ENCODE results near the gene DYNC1I1. TPM values are rescaled to one million over a fixed set of nuclear protein-coding genes. Genes with fewer than 3 reads are reported as not detected.

Gene DYNC1I1
- polyA plus RNA-seq, 1 donor from 2014 or later: not detected

- peaks cover 6% of the 10 kb centered on the region for H3K27me3 Mint-ChIP-seq
- no peak overlapping the region for H3K4me3 Mint-ChIP-seq
- H3K36me3 Mint-ChIP-seq: no peaks in the 10 kb centered on the region
- no peaks in the 10 kb centered on the region for H3K9me3 Mint-ChIP-seq
- H3K27ac Mint-ChIP-seq: no peak overlapping the region
- no peaks in the 10 kb centered on the region for H3K4me1 Mint-ChIP-seq
These were observed 201.8 kb downstream of the DYNC1I1 start for GRCh38 chr7:95974108-95974507.

- Mint-ChIP-seq H3K9me3 (no peaks in the 10 kb centered on the region), H3K4me1 (no peaks in the 10 kb centered on the region), H3K27me3 (peaks cover 6% of the 10 kb centered on the region), H3K4me3 (no peak overlapping the region), H3K36me3 (no peaks in the 10 kb centered on the region), H3K27ac (no peak overlapping the region)
These were observed 204.2 kb downstream of the DYNC1I1 start for GRCh38 chr7:95976369-95977060.

GRCh38 chr7:95977994-95978393 lies 205.6 kb downstream of the DYNC1I1 start:
- Mint-ChIP-seq H3K36me3 (no peaks in the 10 kb centered on the region), H3K4me3 (no peak overlapping the region), H3K9me3 (no peaks in the 10 kb centered on the region), H3K27me3 (peaks cover 4% of the 10 kb centered on the region), H3K4me1 (no peaks in the 10 kb centered on the region), H3K27ac (no peak overlapping the region)

GRCh38 chr7:95980167-95980566 lies 207.8 kb downstream of the DYNC1I1 start:
- Mint-ChIP-seq H3K27me3 (peaks cover 2% of the 10 kb centered on the region), H3K27ac (no peak overlapping the region), H3K4me3 (no peak overlapping the region), H3K36me3 (no peaks in the 10 kb centered on the region), H3K4me1 (no peaks in the 10 kb centered on the region), H3K9me3 (no peaks in the 10 kb centered on the region)

GRCh38 chr7:95980706-95981105 lies 208.4 kb downstream of the DYNC1I1 start:
- no peaks in the 10 kb centered on the region for H3K36me3 Mint-ChIP-seq
- peaks cover 2% of the 10 kb centered on the region for H3K27me3 Mint-ChIP-seq
- H3K4me1 Mint-ChIP-seq: no peaks in the 10 kb centered on the region
- no peaks in the 10 kb centered on the region for H3K9me3 Mint-ChIP-seq
- no peak overlapping the region for H3K4me3 Mint-ChIP-seq
- H3K27ac Mint-ChIP-seq: no peak overlapping the region

- Mint-ChIP-seq H3K4me1 (no peaks in the 10 kb centered on the region), H3K4me3 (no peak overlapping the region), H3K27ac (peak overlapping the region in 1 of 3 donors; percentile 32), H3K36me3 (no peaks in the 10 kb centered on the region), H3K9me3 (no peaks in the 10 kb centered on the region), H3K27me3 (peaks cover 2% of the 10 kb centered on the region)
These were observed 213.9 kb downstream of the DYNC1I1 start for GRCh38 chr7:95986178-95986764.

GRCh38 chr7:95989301-95989700 lies 216.9 kb downstream of the DYNC1I1 start:
- H3K36me3 Mint-ChIP-seq: no peaks in the 10 kb centered on the region
- H3K4me3 Mint-ChIP-seq: no peak overlapping the region
- no peak overlapping the region for H3K27ac Mint-ChIP-seq
- H3K27me3 Mint-ChIP-seq: peaks cover 6% of the 10 kb centered on the region
- H3K9me3 Mint-ChIP-seq: no peaks in the 10 kb centered on the region
- no peaks in the 10 kb centered on the region for H3K4me1 Mint-ChIP-seq

- no peaks in the 10 kb centered on the region for H3K36me3 Mint-ChIP-seq
- H3K9me3 Mint-ChIP-seq: no peaks in the 10 kb centered on the region
- H3K27me3 Mint-ChIP-seq: peaks cover 6% of the 10 kb centered on the region
- no peak overlapping the region for H3K4me3 Mint-ChIP-seq
- no peak overlapping the region for H3K27ac Mint-ChIP-seq
- H3K4me1 Mint-ChIP-seq: peaks cover 0 to 1% (median 0%) of the 10 kb centered on the region in 3 donors
These were observed 221.0 kb downstream of the DYNC1I1 start for GRCh38 chr7:95993380-95993779.

- peaks cover 4% of the 10 kb centered on the region for H3K27me3 Mint-ChIP-seq
- H3K4me1 Mint-ChIP-seq: peaks cover 0 to 1% (median 0%) of the 10 kb centered on the region in 3 donors
- peak overlapping the region in 1 of 4 donors; percentile 18 for H3K4me3 Mint-ChIP-seq
- no peak overlapping the region for H3K27ac Mint-ChIP-seq
- H3K9me3 Mint-ChIP-seq: no peaks in the 10 kb centered on the region
- H3K36me3 Mint-ChIP-seq: no peaks in the 10 kb centered on the region
These were observed 223.8 kb downstream of the DYNC1I1 start for GRCh38 chr7:95996174-95996573.

- H3K4me1 Mint-ChIP-seq: peaks cover 0 to 1% (median 0%) of the 10 kb centered on the region in 3 donors
- no peak overlapping the region for H3K4me3 Mint-ChIP-seq
- no peak overlapping the region for H3K27ac Mint-ChIP-seq
- peaks cover 3% of the 10 kb centered on the region for H3K27me3 Mint-ChIP-seq
- H3K36me3 Mint-ChIP-seq: no peaks in the 10 kb centered on the region
- H3K9me3 Mint-ChIP-seq: no peaks in the 10 kb centered on the region
These were observed 224.5 kb downstream of the DYNC1I1 start for GRCh38 chr7:95996886-95997285.

- H3K4me1 Mint-ChIP-seq: peaks cover 0 to 1% (median 0%) of the 10 kb centered on the region in 3 donors
- H3K9me3 Mint-ChIP-seq: no peaks in the 10 kb centered on the region
- H3K36me3 Mint-ChIP-seq: no peaks in the 10 kb centered on the region
- H3K27me3 Mint-ChIP-seq: peaks cover 1% of the 10 kb centered on the region
- no peak overlapping the region for H3K27ac Mint-ChIP-seq
- H3K4me3 Mint-ChIP-seq: no peak overlapping the region
These were observed 225.3 kb downstream of the DYNC1I1 start for GRCh38 chr7:95997632-95998031.

GRCh38 chr7:95999481-95999880 lies 227.1 kb downstream of the DYNC1I1 start:
- Mint-ChIP-seq H3K27ac (no peak overlapping the region), H3K4me1 (peaks cover 0 to 1% (median 0%) of the 10 kb centered on the region in 3 donors), H3K36me3 (no peaks in the 10 kb centered on the region), H3K27me3 (peaks cover 1% of the 10 kb centered on the region), H3K4me3 (no peak overlapping the region), H3K9me3 (no peaks in the 10 kb centered on the region)

- H3K27ac Mint-ChIP-seq: no peak overlapping the region
- H3K9me3 Mint-ChIP-seq: no peaks in the 10 kb centered on the region
These were observed 232.2 kb downstream of the DYNC1I1 start for GRCh38 chr7:96004578-96004977.

GRCh38 chr7:96005271-96005670 lies 232.9 kb downstream of the DYNC1I1 start:
- Mint-ChIP-seq H3K9me3 (no peaks in the 10 kb centered on the region), H3K36me3 (no peaks in the 10 kb centered on the region), H3K27me3 (peaks cover 1% of the 10 kb centered on the region), H3K4me3 (no peak overlapping the region), H3K27ac (no peak overlapping the region), H3K4me1 (no peaks in the 10 kb centered on the region)

More at GRCh38 chr7:96004578-96004977, 232.2 kb downstream of the DYNC1I1 start:
- Mint-ChIP-seq H3K27me3 (peaks cover 1% of the 10 kb centered on the region), H3K4me1 (no peaks in the 10 kb centered on the region), H3K36me3 (no peaks in the 10 kb centered on the region), H3K4me3 (no peak overlapping the region)

GRCh38 chr7:96009148-96009547 lies 236.8 kb downstream of the DYNC1I1 start:
- no peaks in the 10 kb centered on the region for H3K27me3 Mint-ChIP-seq
- no peak overlapping the region for H3K4me3 Mint-ChIP-seq
- H3K36me3 Mint-ChIP-seq: peaks cover 3% of the 10 kb centered on the region
- H3K4me1 Mint-ChIP-seq: no peaks in the 10 kb centered on the region
- no peaks in the 10 kb centered on the region for H3K9me3 Mint-ChIP-seq
- H3K27ac Mint-ChIP-seq: no peak overlapping the region

GRCh38 chr7:96013836-96014235 lies 241.5 kb downstream of the DYNC1I1 start:
- H3K36me3 Mint-ChIP-seq: peaks cover 3% of the 10 kb centered on the region
- H3K4me1 Mint-ChIP-seq: no peaks in the 10 kb centered on the region
- no peak overlapping the region for H3K4me3 Mint-ChIP-seq
- peaks cover 2% of the 10 kb centered on the region for H3K27me3 Mint-ChIP-seq
- H3K27ac Mint-ChIP-seq: no peak overlapping the region
- no peaks in the 10 kb centered on the region for H3K9me3 Mint-ChIP-seq

Measured in IgD-negative memory B cell (primary cell).